Natural killer cell treated with Interleukin-12 subunit alpha and Interleukin-12 subunit beta and Interleukin-15 and Interleukin-18, amount 100 ng/mL, for 72 hours (primary cell): ENCODE measurements around the gene RABGGTA. TPM values are rescaled to one million over a fixed set of nuclear protein-coding genes. Genes with fewer than 3 reads are reported as not detected.

Source experiments
- ATAC-seq, 2 donors: fragments of 150-1000 bp; cut with Tn5 transposase in 1 of 2; sonication (Bioruptor Pico), chemical (Tn5 transposase) in 1 of 2; 2 replicates each; pipeline ENCODE4 v1.10.0; 2021
- DNase-seq: peaks from one replicate; pipeline ENCODE4 v3.0.0; 2022; ENCODE audit warnings: low spot score
- H3K27ac Mint-ChIP-seq, 2 donors: 1 replicate in 1 of 2; 2 replicates in 1 of 2; pipeline ENCODE4 v1.8.0; 2022; ENCODE audit warnings: mixed read lengths in 2 of 2, mild to moderate bottlenecking in 1 of 2, moderate library complexity in 1 of 2
- H3K27me3 Mint-ChIP-seq, 2 donors: 1 replicate in 1 of 2; 2 replicates in 1 of 2; pipeline ENCODE4 v1.8.0; 2022; ENCODE audit warnings: mixed read lengths in 2 of 2
- H3K36me3 Mint-ChIP-seq: one replicate; pipeline ENCODE4 v1.8.0; 2022; ENCODE audit warnings: mixed read lengths
- H3K4me1 Mint-ChIP-seq, 2 donors: 1 replicate in 1 of 2; 2 replicates in 1 of 2; pipeline ENCODE4 v1.8.0; 2022; ENCODE audit warnings: low read depth in 2 of 2, mixed read lengths in 2 of 2, mild to moderate bottlenecking in 1 of 2
- H3K4me3 Mint-ChIP-seq: one replicate; pipeline ENCODE4 v1.8.0; 2022; ENCODE audit warnings: mixed read lengths
- H3K9me3 Mint-ChIP-seq: 2 replicates; pipeline ENCODE4 v1.8.0; 2022; ENCODE audit warnings: mixed read lengths
- total RNA-seq, 2 donors: library from RNA; stranded (reverse); gene quantifications; one replicate each; pipeline ENCODE4 v1.2.3, GENCODE V29; 2022

The RABGGTA gene
- total RNA-seq, 2 donors from 2014 or later = 37.6 to 47.5 TPM

GRCh38 chr14:24310265-24310645 lies 38.9 kb upstream of the RABGGTA start:
- Mint-ChIP-seq H3K4me1 (peaks cover 64 to 66% of the 10 kb centered on the region in 2 donors), H3K4me3 (peak overlapping the region; percentile 84), H3K27me3 (no peaks in the 10 kb centered on the region), H3K27ac (peak overlapping the region; percentile 61 to 70), H3K36me3 (peaks cover 9% of the 10 kb centered on the region), H3K9me3 (no peaks in the 10 kb centered on the region)
- DNase-seq (no peak), ATAC-seq (no peak)

- ATAC-seq = no peak
These were observed 38.3 kb upstream of the RABGGTA start, which contains the start of gene LTB4R2 for GRCh38 chr14:24309538-24310264. Gene LTB4R2 (plus strand): TSS chr14:24310140. CDS start chr14:24310665, 525 bp downstream.

GRCh38 chr14:24308342-24309124 lies 37.1 kb upstream of the RABGGTA start:
- H3K27ac Mint-ChIP-seq = peak overlapping the region; percentile 9 to 70
- H3K36me3 Mint-ChIP-seq = peaks cover 23% of the 10 kb centered on the region
- no peak for ATAC-seq
- DNase-seq = no peak
- no peaks in the 10 kb centered on the region for H3K27me3 Mint-ChIP-seq
- H3K9me3 Mint-ChIP-seq = no peaks in the 10 kb centered on the region
- peaks cover 51 to 53% of the 10 kb centered on the region in 2 donors for H3K4me1 Mint-ChIP-seq
- H3K4me3 Mint-ChIP-seq = peak overlapping the region; percentile 2

More at GRCh38 chr14:24309538-24310264, 38.3 kb upstream of the RABGGTA start, which contains the start of gene LTB4R2:
- peaks cover 14% of the 10 kb centered on the region for H3K36me3 Mint-ChIP-seq
- DNase-seq = no peak
- H3K4me1 Mint-ChIP-seq = peaks cover 59 to 65% of the 10 kb centered on the region in 2 donors
- no peaks in the 10 kb centered on the region for H3K27me3 Mint-ChIP-seq
- no peaks in the 10 kb centered on the region for H3K9me3 Mint-ChIP-seq
- peak within 1 kb of the TSS; percentile 61 to 70 for H3K27ac Mint-ChIP-seq
- peak within 1 kb of the TSS; percentile 84 for H3K4me3 Mint-ChIP-seq

GRCh38 chr14:24307575-24308341 lies 36.4 kb upstream of the RABGGTA start, which contains the start of gene CIDEB:
Gene CIDEB (minus strand): TSS chr14:24307977. CDS start chr14:24307858, 119 bp downstream.
- H3K4me1 Mint-ChIP-seq = peaks cover 44 to 46% of the 10 kb centered on the region in 2 donors
- H3K27me3 Mint-ChIP-seq = no peaks in the 10 kb centered on the region
- peak within 1 kb of the TSS; percentile 9 to 15 for H3K27ac Mint-ChIP-seq
- no peak for ATAC-seq
- H3K4me3 Mint-ChIP-seq = peak within 1 kb of the TSS; percentile 2
- peaks cover 23% of the 10 kb centered on the region for H3K36me3 Mint-ChIP-seq
- no peaks in the 10 kb centered on the region for H3K9me3 Mint-ChIP-seq
- no peak for DNase-seq

GRCh38 chr14:24307156-24307574 lies 35.8 kb upstream of the RABGGTA start:
- no peak overlapping the region for H3K4me3 Mint-ChIP-seq
- no peaks in the 10 kb centered on the region for H3K9me3 Mint-ChIP-seq
- H3K27me3 Mint-ChIP-seq = no peaks in the 10 kb centered on the region
- H3K27ac Mint-ChIP-seq = peak overlapping the region in 1 of 2 donors; percentile 5
- peaks cover 23% of the 10 kb centered on the region for H3K36me3 Mint-ChIP-seq
- ATAC-seq (no peak), DNase-seq (no peak)
- H3K4me1 Mint-ChIP-seq = peaks cover 38 to 41% of the 10 kb centered on the region in 2 donors

GRCh38 chr14:24304019-24304387 lies 32.6 kb upstream of the RABGGTA start:
- Mint-ChIP-seq H3K27me3 (no peaks in the 10 kb centered on the region), H3K27ac (no peak overlapping the region), H3K4me1 (peaks cover 34 to 39% of the 10 kb centered on the region in 2 donors), H3K36me3 (peaks cover 23% of the 10 kb centered on the region), H3K4me3 (no peak overlapping the region), H3K9me3 (no peaks in the 10 kb centered on the region)
- DNase-seq = no peak
- ATAC-seq = no peak

GRCh38 chr14:24300326-24300980 lies 29.1 kb upstream of the RABGGTA start:
- no peak for ATAC-seq
- H3K4me1 Mint-ChIP-seq = peaks cover 43 to 56% of the 10 kb centered on the region in 2 donors
- no peak for DNase-seq
- H3K27me3 Mint-ChIP-seq = no peaks in the 10 kb centered on the region
- H3K27ac Mint-ChIP-seq = peak overlapping the region; percentile 78 to 90
- H3K36me3 Mint-ChIP-seq = peaks cover 16% of the 10 kb centered on the region
- H3K9me3 Mint-ChIP-seq = no peaks in the 10 kb centered on the region
- peak overlapping the region; percentile 92 for H3K4me3 Mint-ChIP-seq

- Mint-ChIP-seq H3K9me3 (no peaks in the 10 kb centered on the region), H3K27me3 (no peaks in the 10 kb centered on the region), H3K36me3 (peaks cover 7% of the 10 kb centered on the region), H3K27ac (peak within 1 kb of the TSS; percentile 78 to 90), H3K4me1 (peaks cover 43 to 49% of the 10 kb centered on the region in 2 donors), H3K4me3 (peak within 1 kb of the TSS; percentile 92)
- DNase-seq (peak; percentile 92), ATAC-seq (peak; percentile 91 to 93)
These were observed 28.1 kb upstream of the RABGGTA start, which contains the start of the genes DHRS1 and NOP9 for GRCh38 chr14:24299255-24300191. Gene DHRS1 (minus strand): TSS chr14:24299780. CDS start chr14:24299106, 674 bp downstream. Gene NOP9 (plus strand): TSS chr14:24299850. CDS start chr14:24299955, 105 bp downstream.

GRCh38 chr14:24298892-24299254 lies 27.5 kb upstream of the RABGGTA start:
- no peak for ATAC-seq
- no peak for DNase-seq
- H3K4me1 Mint-ChIP-seq = peaks cover 41 to 49% of the 10 kb centered on the region in 2 donors
- H3K27me3 Mint-ChIP-seq = no peaks in the 10 kb centered on the region
- peak overlapping the region; percentile 78 to 90 for H3K27ac Mint-ChIP-seq
- H3K9me3 Mint-ChIP-seq = no peaks in the 10 kb centered on the region
- peaks cover under 1% of the 10 kb centered on the region for H3K36me3 Mint-ChIP-seq
- peak overlapping the region; percentile 92 for H3K4me3 Mint-ChIP-seq

GRCh38 chr14:24297190-24297964 lies 26.0 kb upstream of the RABGGTA start:
- peak overlapping the region; percentile 7 to 72 for H3K27ac Mint-ChIP-seq
- no peaks in the 10 kb centered on the region for H3K36me3 Mint-ChIP-seq
- DNase-seq (no peak), ATAC-seq (no peak)
- H3K4me1 Mint-ChIP-seq = peaks cover 41 to 49% of the 10 kb centered on the region in 2 donors
- no peaks in the 10 kb centered on the region for H3K9me3 Mint-ChIP-seq
- H3K27me3 Mint-ChIP-seq = no peaks in the 10 kb centered on the region
- H3K4me3 Mint-ChIP-seq = peak overlapping the region; percentile 0

GRCh38 chr14:24296341-24297157 lies 25.2 kb upstream of the RABGGTA start:
- peak overlapping the region; percentile 7 to 72 for H3K27ac Mint-ChIP-seq
- ATAC-seq (peak; percentile 80 to 84), DNase-seq (peak; percentile 84)
- H3K9me3 Mint-ChIP-seq = no peaks in the 10 kb centered on the region
- H3K27me3 Mint-ChIP-seq = no peaks in the 10 kb centered on the region
- H3K4me3 Mint-ChIP-seq = no peak overlapping the region
- H3K36me3 Mint-ChIP-seq = no peaks in the 10 kb centered on the region
- H3K4me1 Mint-ChIP-seq = peaks cover 41 to 42% of the 10 kb centered on the region in 2 donors
